Measurements from ENCODE around the gene STING1. TPM values are rescaled to one million over a fixed set of nuclear protein-coding genes. Genes with fewer than 3 reads are reported as not detected.

The STING1 gene
- total and polyA plus RNA-seq, 2 of the 8 experiments (the other 6 are each of a cell fraction or from before 2014, with no cell fraction given), result 0.26 to 0.47 TPM

DNA sequence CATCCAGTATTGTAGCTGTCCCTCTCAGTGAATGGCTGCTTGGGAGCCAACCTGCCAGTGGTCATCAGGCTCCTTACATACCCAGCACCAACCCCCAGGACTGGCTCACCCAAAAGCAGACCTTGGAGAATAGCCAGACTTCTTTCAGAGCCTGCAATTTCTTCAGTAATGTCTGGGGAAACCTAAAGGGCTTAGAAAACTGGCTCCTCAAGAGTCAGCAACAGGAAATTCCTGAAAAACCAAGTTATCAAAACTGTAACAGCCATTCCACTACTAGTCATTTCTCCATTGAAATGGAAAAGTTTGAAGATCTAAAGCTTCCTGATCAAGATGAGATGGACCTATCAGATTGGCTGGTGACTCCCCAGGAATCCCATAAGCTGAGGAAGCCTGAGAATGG is 12.3 kb upstream of the STING1 start:
- TF ChIP-seq KDM4A (IDR thresholded peaks at IDR 0.05; ENCODE audit: low read depth, low read length, severe bottlenecking), result no peak
- no peak for TF ChIP-seq YY1 (IDR thresholded peaks at IDR 0.05; ENCODE audit: low read depth, low read length)
- no peak for TF ChIP-seq NANOG (IDR thresholded peaks at IDR 0.05; ENCODE audit: insufficient read depth, low read depth, low read length, poor library complexity, severe bottlenecking)
- no peak for TF ChIP-seq ZNF274 (IDR thresholded peaks at IDR 0.05; ENCODE audit: borderline replicate concordance, extremely low read depth, low read length)
- TF ChIP-seq CBX5 (IDR thresholded peaks at IDR 0.05; ENCODE audit: low read depth, low read length), result no peak
- TF ChIP-seq CREB1 (IDR thresholded peaks at IDR 0.05), result no peak
- TF ChIP-seq PHF8 (conservative IDR thresholded peaks at IDR 0.05; ENCODE audit: low read depth, low read length), result no peak
- no peak for TF ChIP-seq KDM1A (IDR thresholded peaks at IDR 0.05; ENCODE audit: borderline replicate concordance, low read length)
- TF ChIP-seq TBP (IDR thresholded peaks at IDR 0.05; ENCODE audit: low read depth, low read length), result no peak
- Histone ChIP-seq H3K23me2 (ENCODE audit: low read depth, low read length) (no peaks in the 10 kb centered on the region), H2BK5ac (ENCODE audit: low read depth, low read length) (no peak overlapping the region), H3K56ac (replicated peaks; ENCODE audit: insufficient read length, low read depth, low read length) (no peak overlapping the region), H3K27ac (ENCODE audit: low read depth, low read length) (no peak overlapping the region), H4K91ac (replicated peaks; ENCODE audit: insufficient read length, low read length) (no peak overlapping the region), H3K4me1 (replicated peaks in 1 of 4; ENCODE audit: control insufficient read depth in 3 of 4, insufficient read depth in 4 of 4, low read length in 3 of 4) (no peaks in the 10 kb centered on the region), H2AFZ (ENCODE audit: low read length) (no peak overlapping the region), H3K4ac (replicated peaks; ENCODE audit: insufficient read length, low read depth, low read length) (no peak overlapping the region), H2BK12ac (ENCODE audit: low read depth, low read length) (no peak overlapping the region), H3K23ac (ENCODE audit: insufficient read length) (no peak overlapping the region), H3K4me3 (ENCODE audit: extremely low read depth in 1 of 4, insufficient read depth in 2 of 4, low read depth in 3 of 4, low read length in 4 of 4) (no peak overlapping the region), H4K5ac (ENCODE audit: insufficient read length, low read depth, low read length) (no peak overlapping the region), H3K27me3 (replicated peaks in 1 of 4; ENCODE audit: control insufficient read depth in 3 of 4, extremely low read depth in 1 of 4, insufficient read depth in 3 of 4, low read length in 3 of 4) (no peaks in the 10 kb centered on the region), H3K79me2 (ENCODE audit: control insufficient read depth in 1 of 2, insufficient read depth in 2 of 2, low read length in 2 of 2) (no peaks in the 10 kb centered on the region), H3K9me3 (ENCODE audit: insufficient read depth in 2 of 2, low read depth in 1 of 2, low read length in 1 of 2) (no peaks in the 10 kb centered on the region), H2BK120ac (replicated peaks; ENCODE audit: low read depth, low read length) (no peak overlapping the region), H2BK15ac (ENCODE audit: low read length) (no peak overlapping the region), H3K79me1 (ENCODE audit: low read depth, low read length) (no peaks in the 10 kb centered on the region), H4K20me1 (replicated peaks in 1 of 2; ENCODE audit: control insufficient read depth in 1 of 2, insufficient read depth in 2 of 2, low read length in 2 of 2) (no peaks in the 10 kb centered on the region), H3K4me2 (ENCODE audit: insufficient read depth in 1 of 2, low read depth in 2 of 2, low read length in 2 of 2) (no peak overlapping the region), H3K36me3 (ENCODE audit: control insufficient read depth in 2 of 4, insufficient read depth in 4 of 4, low read length in 3 of 4) (no peaks in the 10 kb centered on the region), H2BK20ac (ENCODE audit: low read length) (no peak overlapping the region), H3K18ac (ENCODE audit: extremely low read depth, low read length) (no peak overlapping the region), H4K8ac (ENCODE audit: extremely low read depth, insufficient read depth, low read length) (no peak overlapping the region; the same call in 1 of the 2 replicates), H2AK5ac (ENCODE audit: low read depth, low read length) (no peak overlapping the region), H3K14ac (ENCODE audit: insufficient read length) (no peak overlapping the region), H3K9ac (replicated peaks in 1 of 4; ENCODE audit: extremely low read depth in 1 of 4, low read depth in 3 of 4, low read length in 3 of 4) (no peak overlapping the region)
- ChIA-PET POLR2A (ENCODE audit: partially characterized antibody) (interaction anchor here (1.4 kb wide), 1 partner anchor 65 kb away, joined by 3 read pairs; no protein-coding TSS in a partner anchor), CTCF (ENCODE audit: partially characterized antibody) (interaction anchor here (1.5 to 12.9 kb wide), 4 partner anchors 12 to 72 kb away, joined by 4 to 122 read pairs (median 12); partner anchors contain the start of gene STING1)
- FAIRE-seq (no peak), DNase-seq (ENCODE audit: low read depth in 1 of 2, low spot score in 2 of 2) (no peak)
